Progenitor cell of endocrine pancreas (in vitro differentiated cells): ENCODE measurements around the gene SNF8. TPM values are rescaled to one million over a fixed set of nuclear protein-coding genes. Genes with fewer than 3 reads are reported as not detected.

Experiments
- DNase-seq: peaks from one replicate; pipeline ENCODE4 v3.0.0; 2021; ENCODE audit warnings: low spot score; ENCODE audit not compliant: unreplicated experiment
- H3K27ac Mint-ChIP-seq: 2 replicates; pipeline ENCODE4 v1.8.0; 2021; ENCODE audit warnings: mild to moderate bottlenecking, moderate library complexity, mixed read lengths
- H3K27me3 Mint-ChIP-seq: 2 replicates; pipeline ENCODE4 v1.8.0; 2021; ENCODE audit warnings: mixed read lengths
- H3K36me3 Mint-ChIP-seq: 2 replicates; pipeline ENCODE4 v1.8.0; 2022; ENCODE audit warnings: mixed read lengths; ENCODE audit not compliant: insufficient read depth
- H3K4me1 Mint-ChIP-seq: 2 replicates; pipeline ENCODE4 v1.8.0; 2021; ENCODE audit warnings: low read depth, mixed read lengths
- H3K4me3 Mint-ChIP-seq: 2 replicates; pipeline ENCODE4 v1.8.0; 2021; ENCODE audit warnings: low read depth, mild to moderate bottlenecking, moderate library complexity, mixed read lengths
- H3K9me3 Mint-ChIP-seq: 2 replicates; pipeline ENCODE4 v1.8.0; 2021; ENCODE audit warnings: low read depth, mixed read lengths
- total RNA-seq: library from RNA; stranded (reverse); gene quantifications from 2 replicates; pipeline ENCODE4 v1.2.1, GENCODE V29; 2021
- TF ChIP-seq, protein P1 (sequence below): fragments of 200-600 bp; sonication (generic); IDR thresholded peaks from one replicate; pipeline ENCODE4 v1.5.0; 2021; ENCODE audit warnings: antibody characterized with exemption, mild to moderate bottlenecking; ENCODE audit not compliant: unreplicated experiment

The SNF8 gene
- total RNA-seq, 1 donor from 2014 or later, result 128 TPM

GRCh38 chr17:48989100-48989499 lies 44.5 kb upstream of the SNF8 start:
- H3K9me3 Mint-ChIP-seq, result no peaks in the 10 kb centered on the region
- no peaks in the 10 kb centered on the region for H3K36me3 Mint-ChIP-seq
- DNase-seq, result no peak
- H3K4me3 Mint-ChIP-seq, result no peak overlapping the region
- H3K4me1 Mint-ChIP-seq, result peaks cover 17% of the 10 kb centered on the region
- TF ChIP-seq, protein P1, sequence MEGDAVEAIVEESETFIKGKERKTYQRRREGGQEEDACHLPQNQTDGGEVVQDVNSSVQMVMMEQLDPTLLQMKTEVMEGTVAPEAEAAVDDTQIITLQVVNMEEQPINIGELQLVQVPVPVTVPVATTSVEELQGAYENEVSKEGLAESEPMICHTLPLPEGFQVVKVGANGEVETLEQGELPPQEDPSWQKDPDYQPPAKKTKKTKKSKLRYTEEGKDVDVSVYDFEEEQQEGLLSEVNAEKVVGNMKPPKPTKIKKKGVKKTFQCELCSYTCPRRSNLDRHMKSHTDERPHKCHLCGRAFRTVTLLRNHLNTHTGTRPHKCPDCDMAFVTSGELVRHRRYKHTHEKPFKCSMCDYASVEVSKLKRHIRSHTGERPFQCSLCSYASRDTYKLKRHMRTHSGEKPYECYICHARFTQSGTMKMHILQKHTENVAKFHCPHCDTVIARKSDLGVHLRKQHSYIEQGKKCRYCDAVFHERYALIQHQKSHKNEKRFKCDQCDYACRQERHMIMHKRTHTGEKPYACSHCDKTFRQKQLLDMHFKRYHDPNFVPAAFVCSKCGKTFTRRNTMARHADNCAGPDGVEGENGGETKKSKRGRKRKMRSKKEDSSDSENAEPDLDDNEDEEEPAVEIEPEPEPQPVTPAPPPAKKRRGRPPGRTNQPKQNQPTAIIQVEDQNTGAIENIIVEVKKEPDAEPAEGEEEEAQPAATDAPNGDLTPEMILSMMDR, result no peak
- no peak overlapping the region for H3K27ac Mint-ChIP-seq
- no peaks in the 10 kb centered on the region for H3K27me3 Mint-ChIP-seq

- H3K27ac Mint-ChIP-seq, result no peak overlapping the region
- no peak for DNase-seq
- no peak overlapping the region for H3K4me3 Mint-ChIP-seq
- TF ChIP-seq, protein P1, result no peak
- H3K9me3 Mint-ChIP-seq, result peaks cover 3% of the 10 kb centered on the region
- H3K36me3 Mint-ChIP-seq, result no peaks in the 10 kb centered on the region
- H3K27me3 Mint-ChIP-seq, result no peaks in the 10 kb centered on the region
- peaks cover 4% of the 10 kb centered on the region for H3K4me1 Mint-ChIP-seq
Observed at GRCh38 chr17:48985436-48986245, 41.0 kb upstream of the SNF8 start.

- H3K4me1 Mint-ChIP-seq, result no peaks in the 10 kb centered on the region
- H3K9me3 Mint-ChIP-seq, result peaks cover 3% of the 10 kb centered on the region
- H3K27me3 Mint-ChIP-seq, result no peaks in the 10 kb centered on the region
- no peak for DNase-seq
- TF ChIP-seq, protein P1, result no peak
- H3K36me3 Mint-ChIP-seq, result no peaks in the 10 kb centered on the region
- H3K27ac Mint-ChIP-seq, result no peak overlapping the region
- no peak overlapping the region for H3K4me3 Mint-ChIP-seq
Observed at GRCh38 chr17:48981927-48982539, 37.4 kb upstream of the SNF8 start.

DNA sequence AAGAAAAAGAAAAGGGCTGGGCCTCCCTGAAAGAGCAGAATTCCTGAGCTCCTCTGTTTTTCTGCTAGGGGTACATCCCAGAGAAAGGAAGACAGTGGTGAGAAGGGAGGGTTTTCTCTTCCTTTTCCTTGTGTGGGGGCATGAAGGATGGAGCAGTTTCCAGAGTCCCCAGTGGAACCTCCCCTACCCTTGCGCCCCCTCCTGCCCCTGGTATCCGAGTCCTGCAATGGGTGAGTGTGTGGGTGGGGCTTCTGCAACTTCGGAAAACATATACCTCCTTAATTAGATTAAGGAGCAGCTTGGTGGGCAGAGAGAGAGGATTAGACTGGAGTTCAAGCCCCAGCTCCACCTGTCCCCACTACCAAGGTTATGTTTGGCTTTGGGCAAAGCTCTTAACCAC lies 29.2 kb upstream of the SNF8 start:
- H3K4me1 Mint-ChIP-seq, result peaks cover 4% of the 10 kb centered on the region
- H3K36me3 Mint-ChIP-seq, result no peaks in the 10 kb centered on the region
- H3K4me3 Mint-ChIP-seq, result no peak overlapping the region
- TF ChIP-seq, protein P1, result no peak
- no peak for DNase-seq
- no peaks in the 10 kb centered on the region for H3K9me3 Mint-ChIP-seq
- H3K27ac Mint-ChIP-seq, result no peak overlapping the region
- H3K27me3 Mint-ChIP-seq, result peaks cover 11% of the 10 kb centered on the region

DNA sequence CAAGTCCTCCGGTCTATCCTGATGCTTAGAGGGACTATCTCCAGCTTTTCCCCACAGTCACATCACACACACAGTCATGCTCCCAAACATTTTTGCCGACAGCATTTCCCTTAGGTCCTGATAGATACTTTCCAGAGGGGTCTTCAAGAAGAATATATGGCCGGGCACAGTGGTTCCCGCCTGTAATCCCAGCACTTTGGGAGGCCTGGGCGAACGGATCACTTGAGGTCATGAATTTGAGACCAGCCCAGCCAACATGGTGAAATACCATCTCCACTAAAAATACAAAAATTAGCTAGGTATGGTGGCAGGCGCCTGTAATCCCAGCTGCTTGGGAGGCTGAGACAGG lies 28.1 kb upstream of the SNF8 start:
- peaks cover 4% of the 10 kb centered on the region for H3K4me1 Mint-ChIP-seq
- no peak for DNase-seq
- no peaks in the 10 kb centered on the region for H3K36me3 Mint-ChIP-seq
- H3K4me3 Mint-ChIP-seq, result no peak overlapping the region
- TF ChIP-seq, protein P1, result no peak
- H3K27me3 Mint-ChIP-seq, result peaks cover 17% of the 10 kb centered on the region
- H3K27ac Mint-ChIP-seq, result peak overlapping the region; percentile 21
- H3K9me3 Mint-ChIP-seq, result no peaks in the 10 kb centered on the region
